Astrocyte (in vitro differentiated cells and primary cell): Measurements from ENCODE around the gene RINL. TPM values are rescaled to one million over a fixed set of nuclear protein-coding genes. Genes with fewer than 3 reads are reported as not detected.

Source experiments
- DNase-seq: peaks from one replicate; pipeline ENCODE4 v3.0.0-alpha.2; 2010; ENCODE audit warnings: low read depth
- FAIRE-seq: peaks from 2 replicates; lab custom pipeline; 2011; peaks lifted over from hg19 to GRCh38; lab: Jason Lieb, UNC
- H2AFZ ChIP-seq: 2 replicates; pipeline ENCODE4 v1.6.0; 2012; ENCODE audit warnings: low read depth, low read length, inconsistent platforms
- H3K27ac ChIP-seq: 2 replicates; pipeline ENCODE4 v1.5.1; 2011; ENCODE audit warnings: low read depth, low read length, inconsistent platforms
- H3K27me3 ChIP-seq: 2 replicates; pipeline ENCODE4 v1.6.0; 2011; ENCODE audit warnings: low read length, inconsistent platforms; ENCODE audit not compliant: insufficient read depth
- H3K36me3 ChIP-seq: 2 replicates; pipeline ENCODE4 v1.5.1; 2011; ENCODE audit warnings: low read length, inconsistent platforms; ENCODE audit not compliant: insufficient read depth
- H3K4me1 ChIP-seq: 2 replicates; pipeline ENCODE4 v1.5.1; 2011; ENCODE audit warnings: low read length, inconsistent platforms; ENCODE audit not compliant: insufficient read depth
- H3K4me2 ChIP-seq: 2 replicates; pipeline ENCODE4 v1.6.0; 2012; ENCODE audit warnings: low read length, inconsistent platforms
- H3K4me3 ChIP-seq: 2 replicates; pipeline ENCODE4 v1.5.1; 2011; ENCODE audit warnings: low read depth, mild to moderate bottlenecking, low read length, inconsistent platforms; ENCODE audit not compliant: insufficient read depth
- H3K79me2 ChIP-seq: 2 replicates; pipeline ENCODE4 v1.6.0; 2012; ENCODE audit warnings: mild to moderate bottlenecking, low read length, inconsistent platforms; ENCODE audit not compliant: insufficient read depth
- H3K9ac ChIP-seq: 2 replicates; pipeline ENCODE4 v1.6.0; 2012; ENCODE audit warnings: mild to moderate bottlenecking, low read length, inconsistent platforms
- H3K9me3 ChIP-seq: 2 replicates; pipeline ENCODE4 v1.5.1; 2012; ENCODE audit warnings: low read depth, mild to moderate bottlenecking, low read length, inconsistent platforms; ENCODE audit not compliant: insufficient read depth
- H4K20me1 ChIP-seq: 2 replicates; pipeline ENCODE4 v1.6.0; 2012; ENCODE audit warnings: low read length, inconsistent platforms; ENCODE audit not compliant: insufficient read depth
- H3K27ac Mint-ChIP-seq: one replicate; pipeline ENCODE4 v1.8.0; 2021; ENCODE audit warnings: mild to moderate bottlenecking, mixed read lengths; ENCODE audit not compliant: unreplicated experiment
- H3K27me3 Mint-ChIP-seq: one replicate; pipeline ENCODE4 v1.8.0; 2021; ENCODE audit warnings: low read depth, mixed read lengths; ENCODE audit not compliant: unreplicated experiment
- H3K36me3 Mint-ChIP-seq: one replicate; pipeline ENCODE4 v1.8.0; 2021; ENCODE audit warnings: low read depth, mixed read lengths; ENCODE audit not compliant: unreplicated experiment
- H3K4me1 Mint-ChIP-seq: one replicate; pipeline ENCODE4 v1.8.0; 2021; ENCODE audit warnings: low read depth, mixed read lengths; ENCODE audit not compliant: unreplicated experiment
- H3K4me3 Mint-ChIP-seq: one replicate; pipeline ENCODE4 v1.8.0; 2021; ENCODE audit warnings: mild to moderate bottlenecking, moderate library complexity, mixed read lengths; ENCODE audit not compliant: unreplicated experiment
- H3K9me3 Mint-ChIP-seq: one replicate; pipeline ENCODE4 v1.8.0; 2021; ENCODE audit warnings: mild to moderate bottlenecking, mixed read lengths; ENCODE audit not compliant: unreplicated experiment
- EZH2 ChIP-seq: IDR thresholded peaks from 2 replicates; pipeline ENCODE4 v1.6.1; 2012; ENCODE audit warnings: mild to moderate bottlenecking, low read length, inconsistent platforms; ENCODE audit not compliant: insufficient read depth
- total RNA-seq: library from RNA; stranded (reverse); gene quantifications from 2 replicates; pipeline ENCODE4 v1.2.1, GENCODE V29; 2021
- TF ChIP-seq, protein P1 (sequence below): IDR thresholded peaks from 2 replicates; pipeline ENCODE4 v1.5.1; 2011; ENCODE audit warnings: low read depth, mild to moderate bottlenecking, inconsistent platforms, low read length, moderate library complexity; ENCODE audit not compliant: insufficient read depth

Gene RINL
- total RNA-seq, 1 donor from 2014 or later = 1.3 TPM

DNA sequence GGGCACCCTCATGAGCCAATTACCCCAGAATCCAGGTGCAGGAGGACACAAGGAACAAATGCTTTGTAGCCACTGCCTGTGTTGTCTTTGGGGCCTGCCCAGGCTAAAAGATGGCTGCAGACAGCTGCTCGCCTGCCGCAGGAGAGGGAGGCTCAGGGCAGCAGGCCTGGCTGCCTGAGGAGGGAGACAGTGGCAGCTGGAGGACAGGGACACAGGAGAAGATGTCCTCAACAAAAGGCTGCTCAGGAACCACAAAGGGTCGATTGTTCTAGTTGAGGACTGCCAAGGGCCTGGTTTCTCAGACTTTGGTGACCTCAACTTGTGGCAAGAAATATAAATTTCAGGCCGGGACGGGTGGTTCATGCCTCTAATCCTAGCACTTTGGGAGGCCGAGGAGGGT, 13.7 kb upstream of the RINL start:
- TF ChIP-seq EZH2 = no peak
- TF ChIP-seq, protein P1, sequence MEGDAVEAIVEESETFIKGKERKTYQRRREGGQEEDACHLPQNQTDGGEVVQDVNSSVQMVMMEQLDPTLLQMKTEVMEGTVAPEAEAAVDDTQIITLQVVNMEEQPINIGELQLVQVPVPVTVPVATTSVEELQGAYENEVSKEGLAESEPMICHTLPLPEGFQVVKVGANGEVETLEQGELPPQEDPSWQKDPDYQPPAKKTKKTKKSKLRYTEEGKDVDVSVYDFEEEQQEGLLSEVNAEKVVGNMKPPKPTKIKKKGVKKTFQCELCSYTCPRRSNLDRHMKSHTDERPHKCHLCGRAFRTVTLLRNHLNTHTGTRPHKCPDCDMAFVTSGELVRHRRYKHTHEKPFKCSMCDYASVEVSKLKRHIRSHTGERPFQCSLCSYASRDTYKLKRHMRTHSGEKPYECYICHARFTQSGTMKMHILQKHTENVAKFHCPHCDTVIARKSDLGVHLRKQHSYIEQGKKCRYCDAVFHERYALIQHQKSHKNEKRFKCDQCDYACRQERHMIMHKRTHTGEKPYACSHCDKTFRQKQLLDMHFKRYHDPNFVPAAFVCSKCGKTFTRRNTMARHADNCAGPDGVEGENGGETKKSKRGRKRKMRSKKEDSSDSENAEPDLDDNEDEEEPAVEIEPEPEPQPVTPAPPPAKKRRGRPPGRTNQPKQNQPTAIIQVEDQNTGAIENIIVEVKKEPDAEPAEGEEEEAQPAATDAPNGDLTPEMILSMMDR = no peak
- Histone ChIP-seq H3K27ac (no peak overlapping the region), H3K4me2 (no peak overlapping the region), H3K4me3 (no peak overlapping the region), H2AFZ (no peak overlapping the region), H3K27me3 (no peaks in the 10 kb centered on the region), H4K20me1 (no peaks in the 10 kb centered on the region), H3K9me3 (no peaks in the 10 kb centered on the region), H3K9ac (no peak overlapping the region), H3K36me3 (peaks cover 7% of the 10 kb centered on the region), H3K79me2 (peaks cover 1% of the 10 kb centered on the region), H3K4me1 (no peaks in the 10 kb centered on the region)
- Mint-ChIP-seq H3K4me3 (no peak overlapping the region), H3K4me1 (no peaks in the 10 kb centered on the region), H3K27ac (no peak overlapping the region), H3K9me3 (no peaks in the 10 kb centered on the region), H3K36me3 (peaks cover 3% of the 10 kb centered on the region), H3K27me3 (no peaks in the 10 kb centered on the region)
- FAIRE-seq (no peak), DNase-seq (no peak)

DNA sequence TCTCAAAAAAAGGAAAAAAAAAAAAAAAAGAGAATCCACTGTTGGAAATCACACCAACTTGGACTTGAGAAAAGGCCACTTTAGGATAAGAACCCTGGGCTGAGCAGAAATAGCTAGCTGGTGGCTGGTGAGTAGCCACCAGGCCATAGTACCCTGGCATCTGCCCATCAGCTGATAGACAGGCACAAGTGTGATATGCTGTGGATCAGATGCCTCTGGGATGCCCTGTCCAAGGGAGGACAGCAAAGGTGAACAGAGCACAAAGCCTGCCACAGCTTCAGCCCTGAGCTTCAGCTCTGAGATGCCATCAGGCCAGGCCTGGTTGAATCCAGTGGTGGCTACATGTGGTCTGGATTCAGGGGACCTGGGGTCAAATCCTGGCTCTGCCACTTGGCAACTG, 12.6 kb upstream of the RINL start:
- Histone ChIP-seq H3K27ac (no peak overlapping the region), H2AFZ (no peak overlapping the region), H3K4me3 (no peak overlapping the region), H4K20me1 (no peaks in the 10 kb centered on the region), H3K4me1 (no peaks in the 10 kb centered on the region), H3K27me3 (no peaks in the 10 kb centered on the region), H3K79me2 (no peaks in the 10 kb centered on the region), H3K9me3 (no peaks in the 10 kb centered on the region), H3K9ac (no peak overlapping the region), H3K4me2 (no peak overlapping the region), H3K36me3 (peaks cover 7% of the 10 kb centered on the region)
- no peak for DNase-seq
- H3K4me1 Mint-ChIP-seq = no peaks in the 10 kb centered on the region
- no peak overlapping the region for H3K4me3 Mint-ChIP-seq
- FAIRE-seq = no peak
- H3K27me3 Mint-ChIP-seq = no peaks in the 10 kb centered on the region
- no peaks in the 10 kb centered on the region for H3K9me3 Mint-ChIP-seq
- TF ChIP-seq, protein P1 = no peak
- TF ChIP-seq EZH2 = no peak
- peaks cover 3% of the 10 kb centered on the region for H3K36me3 Mint-ChIP-seq
- no peak overlapping the region for H3K27ac Mint-ChIP-seq

DNA sequence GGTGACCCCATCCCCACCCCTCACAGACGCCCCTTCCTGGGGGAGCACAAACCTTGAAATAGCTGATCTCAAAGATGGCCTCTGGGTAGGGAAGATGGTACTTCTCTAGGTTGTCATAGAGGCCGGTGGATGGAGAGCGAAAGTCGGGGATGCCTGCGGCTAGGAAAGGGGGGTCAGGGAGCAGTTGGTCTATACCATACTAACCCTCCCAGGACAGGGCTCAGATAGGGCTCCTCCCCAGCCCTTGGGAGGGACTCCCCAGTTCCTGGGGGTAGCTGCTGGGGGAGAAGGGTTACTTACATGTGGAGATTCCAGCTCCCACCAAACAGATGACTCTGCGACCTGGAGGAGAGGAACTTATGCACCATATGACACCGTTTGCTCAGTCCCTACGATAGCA, 11.7 kb upstream of the RINL start:
- no peak overlapping the region for H3K27ac Mint-ChIP-seq
- no peaks in the 10 kb centered on the region for H4K20me1 ChIP-seq
- H3K4me2 ChIP-seq = no peak overlapping the region
- H3K27me3 Mint-ChIP-seq = no peaks in the 10 kb centered on the region
- H3K9ac ChIP-seq = no peak overlapping the region
- H3K36me3 ChIP-seq = peaks cover 7% of the 10 kb centered on the region
- TF ChIP-seq EZH2 = no peak
- TF ChIP-seq, protein P1 = no peak
- DNase-seq (no peak), FAIRE-seq (no peak)
- H3K4me1 Mint-ChIP-seq = no peaks in the 10 kb centered on the region
- no peak overlapping the region for H3K4me3 ChIP-seq
- no peaks in the 10 kb centered on the region for H3K4me1 ChIP-seq
- H2AFZ ChIP-seq = no peak overlapping the region
- no peaks in the 10 kb centered on the region for H3K9me3 Mint-ChIP-seq
- no peaks in the 10 kb centered on the region for H3K9me3 ChIP-seq
- H3K36me3 Mint-ChIP-seq = peaks cover 3% of the 10 kb centered on the region
- no peak overlapping the region for H3K4me3 Mint-ChIP-seq
- H3K27ac ChIP-seq = no peak overlapping the region
- no peaks in the 10 kb centered on the region for H3K27me3 ChIP-seq
- no peaks in the 10 kb centered on the region for H3K79me2 ChIP-seq
